Cardiac muscle cell (in vitro differentiated cells and primary cell): ENCODE results near the gene TOMM7. TPM values are rescaled to one million over a fixed set of nuclear protein-coding genes. Genes with fewer than 3 reads are reported as not detected.
A peak's percentile ranks its signal among the peaks of the same experiment; 100 is the strongest.

ENCODE experiments used
- DNase-seq, 2 donors: peaks; one replicate each; pipeline versions ENCODE4 v3.0.0 to v3.0.0-alpha.2; 2010 to 2017; ENCODE audit warnings: low read depth in 1 of 2, low spot score in 1 of 2
- H3K27ac ChIP-seq: fragments of 200-600 bp; sonication (generic); 2 replicates; pipeline ENCODE4 v1.5.1; 2016
- H3K27me3 ChIP-seq: fragments of 200-600 bp; sonication (generic); 2 replicates; pipeline ENCODE4 v1.6.0; 2016; ENCODE audit warnings: control low read depth
- H3K36me3 ChIP-seq: fragments of 200-600 bp; sonication (generic); 2 replicates; pipeline ENCODE4 v1.5.1; 2016; ENCODE audit warnings: control low read depth
- H3K4me1 ChIP-seq: fragments of 200-600 bp; sonication (generic); 2 replicates; pipeline ENCODE4 v1.8.1; 2017; ENCODE audit warnings: low read depth, mild to moderate bottlenecking, mixed run types
- H3K4me3 ChIP-seq: fragments of 200-600 bp; sonication (generic); 2 replicates; pipeline ENCODE4 v1.5.1; 2016; ENCODE audit warnings: mild to moderate bottlenecking
- H3K9me3 ChIP-seq: fragments of 200-600 bp; sonication (generic); 2 replicates; pipeline ENCODE4 v1.5.1; 2017; ENCODE audit warnings: low read depth, mild to moderate bottlenecking, control low read depth
- polyA plus RNA-seq: library from polyadenylated mRNA; unstranded; fragments of >200 nt; fragmentation: Nextera tagmentation; extraction: Ambion mirVana; gene quantifications from 2 replicates; pipeline ENCODE4 v1.2.1, GENCODE V29; 2016
- total RNA-seq: library from RNA; depleted of rRNA; stranded (reverse); fragments of >200 nt; gene quantifications from 2 replicates; pipeline ENCODE4 v1.2.3, GENCODE V29; 2016
- TF ChIP-seq, protein P1 (sequence below): IDR thresholded peaks from 2 replicates; pipeline ENCODE4 v1.5.1; 2012; ENCODE audit warnings: low read depth, mild to moderate bottlenecking, low read length

Gene TOMM7
- total and polyA plus RNA-seq, 2 experiments from 2014 or later, result 58.7 to 390 TPM

DNA sequence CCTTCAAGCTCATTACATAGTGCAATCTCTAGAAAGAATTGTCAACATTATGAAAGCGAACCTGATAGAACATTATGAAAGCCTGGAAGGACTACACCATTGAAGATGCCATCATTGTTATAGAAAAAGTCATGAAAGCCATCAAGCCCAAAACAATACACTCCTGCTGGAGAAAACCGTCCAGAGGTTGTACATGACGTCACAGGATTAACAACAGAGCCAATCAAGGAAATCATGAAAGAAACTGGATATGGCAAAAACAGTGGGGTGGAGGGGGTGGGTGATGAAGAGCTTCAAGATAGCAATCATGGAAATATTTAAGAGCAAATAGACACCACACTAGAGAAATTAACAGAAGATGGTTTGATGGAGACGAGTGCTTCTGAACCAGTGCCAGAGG is 45.7 kb downstream of the TOMM7 start:
- H3K27me3 ChIP-seq, result no peaks in the 10 kb centered on the region
- no peak for DNase-seq
- H3K27ac ChIP-seq, result no peak overlapping the region
- H3K4me3 ChIP-seq, result no peak overlapping the region
- H3K4me1 ChIP-seq, result no peaks in the 10 kb centered on the region
- H3K9me3 ChIP-seq, result no peaks in the 10 kb centered on the region
- TF ChIP-seq, protein P1, sequence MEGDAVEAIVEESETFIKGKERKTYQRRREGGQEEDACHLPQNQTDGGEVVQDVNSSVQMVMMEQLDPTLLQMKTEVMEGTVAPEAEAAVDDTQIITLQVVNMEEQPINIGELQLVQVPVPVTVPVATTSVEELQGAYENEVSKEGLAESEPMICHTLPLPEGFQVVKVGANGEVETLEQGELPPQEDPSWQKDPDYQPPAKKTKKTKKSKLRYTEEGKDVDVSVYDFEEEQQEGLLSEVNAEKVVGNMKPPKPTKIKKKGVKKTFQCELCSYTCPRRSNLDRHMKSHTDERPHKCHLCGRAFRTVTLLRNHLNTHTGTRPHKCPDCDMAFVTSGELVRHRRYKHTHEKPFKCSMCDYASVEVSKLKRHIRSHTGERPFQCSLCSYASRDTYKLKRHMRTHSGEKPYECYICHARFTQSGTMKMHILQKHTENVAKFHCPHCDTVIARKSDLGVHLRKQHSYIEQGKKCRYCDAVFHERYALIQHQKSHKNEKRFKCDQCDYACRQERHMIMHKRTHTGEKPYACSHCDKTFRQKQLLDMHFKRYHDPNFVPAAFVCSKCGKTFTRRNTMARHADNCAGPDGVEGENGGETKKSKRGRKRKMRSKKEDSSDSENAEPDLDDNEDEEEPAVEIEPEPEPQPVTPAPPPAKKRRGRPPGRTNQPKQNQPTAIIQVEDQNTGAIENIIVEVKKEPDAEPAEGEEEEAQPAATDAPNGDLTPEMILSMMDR, result no peak
- H3K36me3 ChIP-seq, result no peaks in the 10 kb centered on the region

DNA sequence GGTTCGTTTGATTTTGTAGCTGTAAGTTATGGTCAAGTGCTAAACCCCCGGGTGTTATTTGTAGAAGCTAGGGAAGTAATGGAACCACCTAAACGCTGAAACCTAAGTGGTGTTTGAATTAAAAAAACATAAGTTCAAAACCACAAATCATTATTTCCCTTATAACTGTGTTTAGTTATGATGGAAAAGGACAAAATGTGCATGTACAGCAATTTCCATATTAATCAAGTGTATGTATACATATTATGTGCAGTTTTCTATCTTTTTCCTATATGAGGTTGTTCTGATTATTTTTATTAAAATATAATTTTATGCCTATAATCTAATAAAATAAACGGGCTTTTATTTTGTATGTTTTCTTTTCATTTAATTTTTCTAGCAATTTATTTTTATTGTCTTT is 49.8 kb downstream of the TOMM7 start:
- Histone ChIP-seq H3K36me3 (no peaks in the 10 kb centered on the region), H3K9me3 (no peaks in the 10 kb centered on the region), H3K27ac (no peak overlapping the region), H3K4me1 (no peaks in the 10 kb centered on the region), H3K4me3 (no peak overlapping the region), H3K27me3 (no peaks in the 10 kb centered on the region)
- DNase-seq, result no peak
- TF ChIP-seq, protein P1, result no peak

DNA sequence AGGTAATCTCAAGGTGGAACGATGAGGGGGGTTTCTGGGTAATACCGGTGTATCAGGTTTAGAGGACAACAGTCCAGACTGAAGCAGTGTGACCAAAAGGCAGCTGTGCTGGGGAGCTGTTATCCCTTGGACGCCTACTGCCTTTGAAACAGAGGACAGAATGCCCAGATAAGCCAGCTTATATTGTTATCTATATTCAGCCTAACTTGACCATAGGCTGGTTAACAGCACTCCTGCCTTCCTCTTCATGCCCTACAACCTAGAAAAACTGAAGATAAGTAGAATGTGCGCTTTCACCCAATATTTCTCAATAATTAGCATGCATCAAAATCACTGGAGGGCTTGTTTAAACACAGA is 50.8 kb downstream of the TOMM7 start:
- TF ChIP-seq, protein P1, result no peak
- H3K27me3 ChIP-seq, result no peaks in the 10 kb centered on the region
- peak in 1 of 2 donors; percentile 2 for DNase-seq
- no peak overlapping the region for H3K4me3 ChIP-seq
- H3K4me1 ChIP-seq, result no peaks in the 10 kb centered on the region
- no peak overlapping the region for H3K27ac ChIP-seq
- H3K9me3 ChIP-seq, result no peaks in the 10 kb centered on the region
- H3K36me3 ChIP-seq, result no peaks in the 10 kb centered on the region

DNA sequence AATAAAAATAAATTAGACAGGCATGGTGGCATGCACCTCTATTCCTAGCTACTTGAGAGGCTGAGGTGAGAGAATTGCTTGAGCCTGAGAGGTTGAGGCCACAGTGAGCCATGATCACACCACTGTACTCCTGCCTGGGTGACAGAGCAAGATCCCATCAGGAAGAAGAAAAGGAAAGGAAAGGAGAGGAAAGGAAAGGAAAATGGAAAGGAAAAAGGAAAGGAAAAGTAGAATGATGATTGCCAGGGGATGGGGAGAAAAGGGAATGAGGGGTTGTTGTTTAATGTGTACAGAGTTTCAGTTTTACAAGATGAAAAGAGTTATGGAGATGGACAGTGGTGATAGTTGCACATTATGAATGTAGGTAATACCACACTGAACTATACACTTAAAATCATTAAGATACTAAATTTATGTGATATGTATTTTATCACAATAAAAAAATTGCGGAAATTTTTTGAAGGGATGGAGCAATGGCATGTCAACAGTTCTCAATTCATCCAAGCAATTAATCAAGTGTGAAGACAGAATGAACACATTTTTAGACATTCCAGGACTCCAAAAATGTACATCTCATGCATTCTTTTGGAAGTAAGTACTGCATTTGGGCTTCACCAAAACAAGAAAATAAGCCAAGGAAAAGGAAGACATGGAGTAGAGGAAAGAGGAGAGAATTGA is 51.3 kb downstream of the TOMM7 start:
- Histone ChIP-seq H3K4me3 (no peak overlapping the region), H3K36me3 (no peaks in the 10 kb centered on the region), H3K4me1 (no peaks in the 10 kb centered on the region), H3K27ac (no peak overlapping the region), H3K27me3 (no peaks in the 10 kb centered on the region), H3K9me3 (no peaks in the 10 kb centered on the region)
- TF ChIP-seq, protein P1, result no peak
- DNase-seq, result no peak

DNA sequence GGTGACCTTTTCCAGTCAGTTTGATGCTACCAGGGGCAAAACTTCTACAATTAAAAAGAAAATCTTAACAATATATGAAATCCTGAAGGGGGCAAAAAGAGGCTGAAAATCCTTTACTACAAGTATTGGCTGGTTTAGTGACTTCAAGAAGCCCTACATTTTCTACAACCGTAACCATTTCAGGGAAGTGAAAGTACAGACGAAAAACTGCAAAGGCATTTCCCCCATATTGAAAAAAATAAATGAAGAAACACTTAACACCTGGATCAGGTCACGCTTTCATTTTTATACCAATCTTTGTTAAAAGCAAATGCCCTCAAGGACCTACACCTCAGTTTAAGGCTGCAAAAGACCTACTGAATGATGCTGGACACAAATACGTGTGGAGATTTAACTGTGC is 57.0 kb downstream of the TOMM7 start:
- TF ChIP-seq, protein P1, result no peak
- H3K9me3 ChIP-seq, result no peaks in the 10 kb centered on the region
- no peak for DNase-seq
- no peaks in the 10 kb centered on the region for H3K4me1 ChIP-seq
- H3K4me3 ChIP-seq, result no peak overlapping the region
- no peaks in the 10 kb centered on the region for H3K36me3 ChIP-seq
- no peaks in the 10 kb centered on the region for H3K27me3 ChIP-seq
- H3K27ac ChIP-seq, result no peak overlapping the region

Other genes starting within 250 kb of the TOMM7 start
- not detected in 2 replicates for gene IL6, start 95.6 kb downstream of the TOMM7 start, total RNA-seq
- not detected in 2 replicates for gene IL6, start 95.6 kb downstream of the TOMM7 start, polyA plus RNA-seq
- 48.6 and 99.3 TPM in 2 replicates for gene HYCC1, start 191.3 kb upstream of the TOMM7 start, total RNA-seq
- 13.3 and 21.0 TPM in 2 replicates for gene HYCC1, start 191.3 kb upstream of the TOMM7 start, polyA plus RNA-seq